HCT116 (cell line): ENCODE results near the gene KIF26B. TPM values are rescaled to one million over a fixed set of nuclear protein-coding genes. Genes with fewer than 3 reads are reported as not detected.

Source experiments
- ATAC-seq: fragments of 200-7000 bp; cut with Tn5 transposase; 2 replicates; pipeline ENCODE4 v1.9.1; 2020; ENCODE audit warnings: mild to moderate bottlenecking, moderate library complexity
- BruUV-seq: library from RNA; stranded (reverse); fragments of 400-500 nt; replicated peaks from 2 replicates; lab custom pipeline; 2021; lab: Mats Ljungman, UMichigan
- CTCF ChIA-PET: fragments of 300-600 bp; sonication (Branson Sonifier 250); formaldehyde crosslinking; loops from one replicate; lab custom pipeline; 2021; ENCODE audit warnings: antibody characterized with exemption; lab: Charles Lee
- POLR2A ChIA-PET: fragments of 300-600, 350-600 bp; sonication (Branson Sonifier 250); formaldehyde crosslinking; loops from one replicate; lab custom pipeline; 2021; ENCODE audit warnings: antibody characterized with exemption; lab: Charles Lee
- RAD21 ChIA-PET, 2 experiments: fragments of 300-600 bp; sonication (Branson Sonifier 250); formaldehyde crosslinking; loops; one replicate each; lab custom pipeline; 2023; ENCODE audit warnings: low total read pairs in 2 of 2; ENCODE audit not compliant: uncharacterized antibody in 2 of 2, unreplicated experiment in 2 of 2, low non-redundant PET in 1 of 2; lab: Charles Lee
- DNase-seq: peaks from one replicate; pipeline ENCODE4 v3.0.0-alpha.2; 2010; ENCODE audit warnings: low read depth, low spot score
- H2AFZ ChIP-seq: fragments of 200-600 bp; shearing (Covaris generic), sonication (generic); 2 replicates; pipeline ENCODE4 v1.6.1; 2017; ENCODE audit warnings: low read depth, mixed run types, mixed read lengths, antibody characterized with exemption, low read length; ENCODE audit not compliant: poor library complexity, severe bottlenecking
- H3K27ac ChIP-seq: 2 replicates; pipeline ENCODE4 v1.5.1; 2012; ENCODE audit warnings: low read depth, low read length
- H3K27me3 ChIP-seq: fragments of 200-600 bp; sonication (generic); 2 replicates; pipeline ENCODE4 v1.6.1; 2016; ENCODE audit warnings: mixed run types, low read length, mixed read lengths; ENCODE audit not compliant: insufficient read depth
- H3K36me3 ChIP-seq, 2 experiments: fragments of 200-500 bp in 1 of 2; fragments of 200-600 bp in 1 of 2; sonication (Bioruptor generic) in 1 of 2; sonication (generic) in 1 of 2; 2 replicates each; pipeline versions ENCODE4 v1.5.1 to v1.6.1; 2014 to 2016; ENCODE audit warnings: low read length in 2 of 2, inconsistent platforms in 1 of 2, mixed read lengths in 1 of 2, mixed run types in 1 of 2; ENCODE audit not compliant: insufficient read depth in 2 of 2, control insufficient read depth in 1 of 2
- H3K4me1 ChIP-seq, 2 experiments: fragments of 200-600 bp in 1 of 2; sonication (generic) in 1 of 2; 2 replicates each; pipeline versions ENCODE4 v1.5.1 to v1.6.1; 2012 to 2017; ENCODE audit warnings: low read length in 2 of 2, inconsistent platforms in 1 of 2, mild to moderate bottlenecking in 1 of 2, mixed read lengths in 1 of 2, mixed run types in 1 of 2, moderate library complexity in 1 of 2; ENCODE audit not compliant: insufficient read depth in 2 of 2, control insufficient read depth in 1 of 2
- H3K4me2 ChIP-seq: fragments of 200-600 bp; sonication (generic); 2 replicates; pipeline ENCODE4 v1.6.1; 2017; ENCODE audit warnings: mixed run types, low read length, mixed read lengths
- H3K4me3 ChIP-seq, 2 experiments: fragments of 200-600 bp in 1 of 2; sonication (generic) in 1 of 2; replicated peaks in 1 of 2; 2 replicates each; pipeline ENCODE4 v1.5.1; 2011 to 2016; ENCODE audit warnings: low read length in 2 of 2, control low read depth in 1 of 2, low read depth in 1 of 2, mild to moderate bottlenecking in 1 of 2, mixed read lengths in 1 of 2, mixed run types in 1 of 2
- H3K79me2 ChIP-seq: fragments of 200-600 bp; sonication (generic); 2 replicates; pipeline ENCODE4 v1.6.1; 2017; ENCODE audit warnings: mild to moderate bottlenecking, mixed run types, low read length, moderate library complexity, mixed read lengths; ENCODE audit not compliant: insufficient read depth
- H3K9ac ChIP-seq: fragments of 200-600 bp; sonication (generic); 2 replicates; pipeline ENCODE4 v1.6.1; 2016; ENCODE audit warnings: low read length, mixed read lengths
- H3K9me2 ChIP-seq: fragments of 200-600 bp; sonication (generic), shearing (Covaris generic); 2 replicates; pipeline ENCODE4 v1.6.1; 2017; ENCODE audit warnings: mixed run types, mild to moderate bottlenecking, moderate library complexity; ENCODE audit not compliant: insufficient read depth
- H3K9me3 ChIP-seq, 2 experiments: fragments of 200-500 bp in 1 of 2; fragments of 200-600 bp in 1 of 2; sonication (Bioruptor generic) in 1 of 2; sonication (generic) in 1 of 2; 2 replicates each; pipeline ENCODE4 v1.6.1; 2014 to 2017; ENCODE audit warnings: low read length in 2 of 2, mixed read lengths in 2 of 2, inconsistent platforms in 1 of 2, low read depth in 1 of 2, mild to moderate bottlenecking in 1 of 2, mixed run types in 1 of 2, moderate library complexity in 1 of 2; ENCODE audit not compliant: control insufficient read depth in 1 of 2, insufficient read depth in 1 of 2
- H4K20me1 ChIP-seq: fragments of 200-600 bp; sonication (generic), shearing (Covaris generic); 2 replicates; pipeline ENCODE4 v1.6.1; 2017; ENCODE audit warnings: mixed run types, mild to moderate bottlenecking, moderate library complexity; ENCODE audit not compliant: insufficient read depth
- ATF3 ChIP-seq: IDR thresholded peaks from 2 replicates; pipeline ENCODE4 v1.6.1; 2012
- CBX3 ChIP-seq: IDR thresholded peaks from 2 replicates; pipeline ENCODE4 v1.6.1; 2012; ENCODE audit warnings: low read depth
- EGR1 ChIP-seq: IDR thresholded peaks from 2 replicates; pipeline ENCODE4 v1.6.1; 2012; ENCODE audit warnings: low read depth
- ELF1 ChIP-seq: IDR thresholded peaks from 2 replicates; pipeline ENCODE4 v1.6.1; 2012; ENCODE audit warnings: low read depth, borderline replicate concordance
- EZH2 ChIP-seq: fragments of 200-600 bp; sonication (generic); IDR thresholded peaks from 2 replicates; pipeline ENCODE4 v1.6.1; 2017; ENCODE audit warnings: antibody characterized with exemption, mixed run types
- JUND ChIP-seq: IDR thresholded peaks from 2 replicates; pipeline ENCODE4 v1.6.1; 2012
- POLR2A ChIP-seq: IDR thresholded peaks from 2 replicates; pipeline ENCODE4 v1.7.0; 2011; ENCODE audit warnings: borderline replicate concordance; ENCODE audit not compliant: insufficient read depth, insufficient read length; ENCODE audit errors: extremely low read depth
- POLR2AphosphoS5 ChIP-seq: IDR thresholded peaks from 2 replicates; pipeline ENCODE4 v1.6.1; 2011; ENCODE audit warnings: mild to moderate bottlenecking, low read depth, low read length, moderate library complexity
- SIN3A ChIP-seq: IDR thresholded peaks from 2 replicates; pipeline ENCODE4 v1.6.1; 2012; ENCODE audit warnings: low read depth
- SP1 ChIP-seq: IDR thresholded peaks from 2 replicates; pipeline ENCODE4 v1.6.1; 2012; ENCODE audit warnings: low read depth
- SRF ChIP-seq: IDR thresholded peaks from 2 replicates; pipeline ENCODE4 v1.6.1; 2012; ENCODE audit warnings: low read depth
- TCF7L2 ChIP-seq: IDR thresholded peaks from 2 replicates; pipeline ENCODE4 v1.7.0; 2011; ENCODE audit warnings: borderline replicate concordance, inconsistent platforms; ENCODE audit not compliant: insufficient read depth, insufficient read length; ENCODE audit errors: extremely low read depth
- YY1 ChIP-seq: IDR thresholded peaks from 2 replicates; pipeline ENCODE4 v1.6.1; 2011; ENCODE audit warnings: low read length, low read depth, moderate library complexity, mild to moderate bottlenecking; ENCODE audit not compliant: insufficient replicate concordance; ENCODE audit errors: extremely low read depth
- ZBTB33 ChIP-seq: IDR thresholded peaks from 2 replicates; pipeline ENCODE4 v1.6.1; 2011; ENCODE audit warnings: mild to moderate bottlenecking, low read length, moderate library complexity; ENCODE audit not compliant: insufficient replicate concordance; ENCODE audit errors: extremely low read depth
- ZFX ChIP-seq: fragments of 450-650 bp; IDR thresholded peaks from 2 replicates; pipeline ENCODE4 v1.6.1; 2017
- intact Hi-C: fragments of 100-400 bp; cut with micrococcal nuclease; formaldehyde crosslinking; loops from 2 replicates; pipeline ENCODE4 v1.10.0; 2022
- total RNA-seq: library from RNA; stranded (reverse); gene quantifications from one replicate; pipeline ENCODE4 v1.2.1, GENCODE V29; 2021; ENCODE audit not compliant: unreplicated experiment
- TF ChIP-seq, protein P1 (sequence below): IDR thresholded peaks from 2 replicates; pipeline ENCODE4 v1.6.1; 2012

Gene KIF26B
- total RNA-seq, 1 experiment from 2014 or later: 0.49 TPM

GRCh38 chr1:245184779-245185178, 30.0 kb downstream of the KIF26B start:
- TF ChIP-seq ATF3: no peak
- no peak for TF ChIP-seq CBX3
- no peak for TF ChIP-seq SP1
- TF ChIP-seq, protein P1, sequence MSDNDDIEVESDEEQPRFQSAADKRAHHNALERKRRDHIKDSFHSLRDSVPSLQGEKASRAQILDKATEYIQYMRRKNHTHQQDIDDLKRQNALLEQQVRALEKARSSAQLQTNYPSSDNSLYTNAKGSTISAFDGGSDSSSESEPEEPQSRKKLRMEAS: no peak
- no peak for TF ChIP-seq JUND
- no peak for TF ChIP-seq EGR1
- TF ChIP-seq ELF1: no peak
- no peak for TF ChIP-seq POLR2A
- no peak for TF ChIP-seq EZH2
- no peak for TF ChIP-seq ZFX
- no peak for TF ChIP-seq SIN3A
- TF ChIP-seq POLR2AphosphoS5: no peak
- TF ChIP-seq TCF7L2: no peak
- H3K4me3 ChIP-seq: no peak overlapping the region
- intact Hi-C loops: no loop called here
- no peaks in the 10 kb centered on the region for H3K4me1 ChIP-seq
- RAD21 ChIA-PET: no interaction called here
- H3K27me3 ChIP-seq: no peaks in the 10 kb centered on the region
- no peak overlapping the region for H3K9ac ChIP-seq
- POLR2A ChIA-PET: no interaction called here
- DNase-seq: no peak
- no peaks in the 10 kb centered on the region for H3K36me3 ChIP-seq
- H3K79me2 ChIP-seq: no peaks in the 10 kb centered on the region
- no peak overlapping the region for H3K4me2 ChIP-seq
- ATAC-seq: no peak
- no peaks in the 10 kb centered on the region for H4K20me1 ChIP-seq
- CTCF ChIA-PET: no interaction called here
- BruUV-seq: no TSS peak
- H3K9me2 ChIP-seq: no peaks in the 10 kb centered on the region
- H3K27ac ChIP-seq: no peak overlapping the region
- H2AFZ ChIP-seq: no peak overlapping the region
- H3K9me3 ChIP-seq: no peaks in the 10 kb centered on the region

GRCh38 chr1:245188403-245188802, 33.6 kb downstream of the KIF26B start:
- CTCF ChIA-PET: interaction anchor here (0.6 kb wide), 1 partner anchor 574 kb away, joined by 3 read pairs; no protein-coding TSS in a partner anchor

More at GRCh38 chr1:245188403-245188802, 33.6 kb downstream of the KIF26B start:
- H3K4me1 ChIP-seq: no peaks in the 10 kb centered on the region
- H3K4me3 ChIP-seq: no peak overlapping the region
- H3K27me3 ChIP-seq: no peaks in the 10 kb centered on the region
- H3K9ac ChIP-seq: no peak overlapping the region
- no peaks in the 10 kb centered on the region for H3K9me2 ChIP-seq
- no peak for TF ChIP-seq ZBTB33
- TF ChIP-seq ELF1: no peak
- TF ChIP-seq ATF3: no peak
- no peak for TF ChIP-seq SRF
- TF ChIP-seq YY1: no peak
- H3K36me3 ChIP-seq: no peaks in the 10 kb centered on the region
- RAD21 ChIA-PET: no interaction called here
- POLR2A ChIA-PET: no interaction called here
- H3K27ac ChIP-seq: no peak overlapping the region
- H3K4me2 ChIP-seq: no peak overlapping the region
- no peaks in the 10 kb centered on the region for H3K9me3 ChIP-seq
- no peaks in the 10 kb centered on the region for H4K20me1 ChIP-seq
- ATAC-seq (no peak), DNase-seq (no peak)
- intact Hi-C loops: no loop called here
- BruUV-seq: no TSS peak
- no peak overlapping the region for H2AFZ ChIP-seq
- no peaks in the 10 kb centered on the region for H3K79me2 ChIP-seq
